ENCODE results near the gene ROS1.
"Not testable (repeated sequence)": the region's sequence is repeated elsewhere in the genome, so short reads cannot be mapped to it uniquely, and the experiment has no call there.

ROS1 gene

DNA sequence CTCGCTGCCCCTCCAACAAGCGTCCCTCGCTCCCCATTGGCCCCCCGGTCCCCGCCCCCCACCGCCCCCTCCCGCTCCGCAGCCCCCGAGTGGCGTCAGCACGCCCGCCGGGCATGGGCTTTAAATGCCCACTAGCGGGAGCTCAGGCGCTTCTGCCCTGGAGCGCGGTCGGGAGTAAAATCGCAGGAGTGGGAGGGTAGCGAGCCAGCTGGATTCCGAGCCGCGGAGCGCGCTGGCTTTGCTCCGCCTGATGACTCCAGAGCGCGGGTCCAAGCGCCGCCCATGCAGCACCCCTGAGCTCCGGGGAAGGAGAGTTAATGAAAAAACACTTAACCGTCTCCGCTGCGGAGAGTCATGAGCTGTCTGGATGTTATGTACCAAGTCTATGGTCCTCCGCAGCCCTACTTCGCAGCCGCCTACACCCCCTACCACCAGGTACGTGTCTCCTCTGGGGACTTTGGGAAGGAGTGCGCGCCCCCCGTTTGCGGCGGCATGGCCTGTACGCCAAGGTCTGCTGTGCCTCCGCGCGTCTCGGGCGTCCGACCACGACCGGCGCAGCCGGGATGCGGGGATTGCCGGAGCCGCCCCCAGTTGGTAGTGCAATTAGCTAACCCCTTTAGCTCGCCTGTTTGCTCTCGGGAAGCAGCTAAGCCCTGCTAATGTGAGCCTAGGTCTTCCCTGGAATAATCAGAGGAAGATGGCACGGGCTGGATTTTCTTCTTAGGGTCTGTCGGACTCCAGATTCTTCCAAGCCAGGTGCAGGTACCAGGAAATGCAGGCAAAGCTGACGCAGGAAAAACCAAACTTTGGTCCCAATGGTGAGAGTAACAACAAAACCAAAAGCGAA, 160.1 kb downstream of the ROS1 start, which contains the start of gene VGLL2:
VGLL2 (plus strand) TSS at position 149 of the 847 bp plus-strand sequence; CDS start at position 355, 206 bp downstream.
- DNase-seq = no peak

DNA sequence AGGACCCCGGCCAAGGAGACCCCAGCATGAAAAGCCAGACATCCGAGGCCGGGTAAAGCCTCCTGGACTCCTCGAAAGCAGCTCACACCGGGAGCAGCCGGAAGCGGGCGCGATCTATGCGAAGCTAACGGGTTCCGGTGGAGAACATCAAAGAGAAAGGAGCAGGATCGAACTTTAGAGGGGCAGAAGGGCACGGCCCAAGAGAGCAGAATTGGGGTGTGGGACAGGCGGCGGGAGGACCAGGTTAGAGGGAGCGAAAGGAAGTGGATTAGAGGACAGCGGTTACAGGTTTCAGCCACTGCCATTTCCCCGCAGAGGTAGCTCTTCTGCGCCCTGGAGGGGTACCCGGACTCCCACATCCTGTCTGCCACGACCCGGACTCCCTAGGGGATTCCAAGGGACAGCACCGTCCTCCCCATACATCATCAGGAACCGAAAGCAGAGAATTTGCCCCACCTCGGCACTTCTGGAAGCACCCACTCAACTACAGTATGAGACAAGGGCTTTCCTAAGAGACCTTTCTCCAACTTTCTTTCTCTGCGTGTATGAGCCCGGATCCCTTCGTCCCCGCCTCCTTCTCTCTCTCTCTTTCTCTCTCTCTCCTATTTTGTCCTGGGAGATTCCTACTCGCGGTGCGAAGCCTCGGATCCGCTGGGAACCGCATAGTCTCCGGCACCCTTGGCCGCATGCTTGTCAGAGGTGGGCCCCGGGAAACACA, 160.9 kb downstream of the ROS1 start:
- no peak for DNase-seq

DNA sequence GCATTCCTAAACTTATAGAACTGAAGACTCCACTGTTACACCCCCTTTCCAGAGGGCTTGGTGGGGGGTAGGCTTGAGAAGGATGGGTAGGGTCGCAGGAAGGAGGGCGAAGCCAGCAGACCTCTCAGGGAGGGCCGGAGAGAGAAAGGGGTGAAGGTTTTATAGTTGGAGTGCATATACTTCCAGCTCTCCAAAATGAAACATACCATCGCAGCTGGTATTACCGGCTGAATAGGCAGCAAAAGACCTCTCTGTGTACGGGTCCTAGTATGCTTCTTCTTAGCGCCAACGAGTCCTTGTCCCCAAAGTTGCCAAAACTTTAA, 161.4 kb downstream of the ROS1 start:
- no peak for DNase-seq

DNA sequence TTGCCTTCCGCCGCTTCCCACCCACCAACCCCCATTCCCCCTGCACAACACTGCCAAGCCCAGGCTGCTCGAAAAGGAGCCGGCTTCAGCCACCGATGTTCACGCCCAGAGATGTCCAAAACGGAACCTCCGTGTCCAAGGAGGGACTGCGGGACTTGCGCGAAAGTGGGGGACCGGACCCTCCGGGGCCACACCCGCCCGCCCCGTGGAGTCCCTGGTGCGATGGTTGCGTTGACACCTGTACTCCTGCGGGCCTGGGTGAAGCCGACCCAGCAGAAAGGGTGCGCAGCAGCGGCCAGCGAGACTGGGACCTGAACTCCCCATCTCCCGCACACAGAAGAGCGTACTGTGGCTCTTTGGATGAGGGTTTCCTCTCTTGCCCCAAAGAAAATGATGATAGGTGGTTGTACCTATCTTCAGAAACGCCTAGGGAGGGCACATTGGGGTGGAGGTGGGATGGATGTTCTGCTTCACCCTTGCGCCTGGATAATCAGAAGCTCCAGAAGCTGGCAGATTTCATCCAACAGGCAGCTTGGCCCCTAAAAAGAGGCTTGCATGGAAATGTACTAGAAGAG, 162.3 kb downstream of the ROS1 start:
- no peak for DNase-seq

DNA sequence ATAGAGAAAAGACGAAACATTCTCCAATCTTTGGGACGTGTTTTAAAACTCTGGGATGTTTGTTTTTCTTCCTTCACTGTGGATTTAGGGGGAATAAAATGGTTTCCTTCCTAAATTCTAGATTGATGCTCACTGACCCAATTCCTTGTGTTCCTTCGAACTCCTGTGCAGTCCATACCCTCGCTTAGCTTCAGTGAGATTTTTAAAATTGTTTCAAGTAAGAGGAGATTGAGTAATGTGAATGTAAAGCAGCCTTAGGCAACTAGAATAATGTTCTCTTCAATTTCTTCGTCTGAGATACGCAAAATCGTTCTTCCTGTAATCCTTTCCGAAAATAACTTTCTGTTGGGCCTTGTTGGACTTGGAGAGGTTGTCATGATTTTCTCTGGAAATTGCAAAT, 162.9 kb downstream of the ROS1 start:
- no peak for DNase-seq

DNA sequence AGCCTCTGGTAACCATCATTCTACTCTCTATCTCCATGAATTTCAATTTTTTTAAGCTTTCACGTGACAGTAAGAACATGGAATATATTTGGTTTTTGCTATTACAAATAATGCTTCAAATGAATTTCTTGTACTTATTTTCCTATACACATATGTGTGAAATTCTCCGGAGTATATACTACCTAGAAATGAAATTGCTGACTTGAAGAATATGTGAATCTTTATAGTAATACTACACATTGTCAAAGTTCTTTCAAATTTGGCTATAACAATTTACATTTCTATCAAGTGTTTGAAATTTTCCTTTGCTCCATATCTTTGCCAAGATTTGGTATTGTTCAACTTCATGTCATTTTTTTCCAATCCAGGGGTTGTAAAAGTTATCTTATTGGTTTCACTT, 172.0 kb downstream of the ROS1 start:
- DNase-seq = no peak

DNA sequence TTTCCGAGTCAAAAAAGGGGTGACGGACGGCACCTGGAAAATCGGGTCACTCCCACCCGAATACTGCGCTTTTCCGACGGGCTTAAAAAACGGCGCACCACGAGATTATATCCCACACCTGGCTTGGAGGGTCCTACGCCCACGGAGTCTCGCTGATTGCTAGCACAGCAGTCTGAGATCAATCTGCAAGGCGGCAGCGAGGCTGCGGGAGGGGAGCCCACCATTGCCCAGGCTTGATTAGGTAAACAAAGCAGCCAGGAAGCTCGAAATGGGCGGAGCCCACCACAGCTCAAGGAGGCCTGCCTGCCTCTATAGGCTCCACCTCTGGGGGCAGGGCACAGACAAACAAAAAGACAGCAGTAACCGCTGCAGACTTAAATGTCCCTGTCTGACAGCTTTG, 180.8 kb downstream of the ROS1 start:
- not testable (repeated sequence) for DNase-seq

DNA sequence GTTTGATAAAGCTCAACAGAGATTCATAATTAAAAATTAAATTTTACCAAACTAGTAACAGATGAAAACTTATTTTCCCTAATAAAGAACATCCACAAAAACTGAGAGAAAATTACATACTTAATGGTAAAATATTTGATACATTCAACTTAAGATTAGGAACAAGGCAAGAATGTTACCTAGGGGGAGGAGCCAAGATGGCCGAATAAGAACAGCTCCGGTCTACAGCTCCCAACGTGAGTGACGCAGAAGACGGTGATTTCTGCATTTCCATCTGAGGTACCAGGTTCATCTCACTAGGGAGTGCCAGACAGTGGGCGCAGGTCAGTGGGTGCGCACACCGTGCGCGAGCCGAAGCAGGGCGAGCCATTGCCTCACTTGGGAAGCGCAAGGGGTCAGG, 181.2 kb downstream of the ROS1 start:
- not testable (repeated sequence) for DNase-seq
